T1000 (cell line): ENCODE results near the gene CHEK1.
"Not testable (repeated sequence)": the region's sequence is repeated elsewhere in the genome, so short reads cannot be mapped to it uniquely, and the experiment has no call there.

Source experiments
- DNase-seq: peaks from one replicate; lab custom pipeline; 2025; ENCODE audit warnings: mixed read lengths; lab: John Stamatoyannopoulos, UW

CHEK1 gene

GRCh38 chr11:125624756-125625213 lies at the start of gene CHEK1:
CHEK1 (plus strand) TSS chr11:125625163; CDS start chr11:125626769, 1,606 bp downstream.
- DNase-seq, result no peak

DNA sequence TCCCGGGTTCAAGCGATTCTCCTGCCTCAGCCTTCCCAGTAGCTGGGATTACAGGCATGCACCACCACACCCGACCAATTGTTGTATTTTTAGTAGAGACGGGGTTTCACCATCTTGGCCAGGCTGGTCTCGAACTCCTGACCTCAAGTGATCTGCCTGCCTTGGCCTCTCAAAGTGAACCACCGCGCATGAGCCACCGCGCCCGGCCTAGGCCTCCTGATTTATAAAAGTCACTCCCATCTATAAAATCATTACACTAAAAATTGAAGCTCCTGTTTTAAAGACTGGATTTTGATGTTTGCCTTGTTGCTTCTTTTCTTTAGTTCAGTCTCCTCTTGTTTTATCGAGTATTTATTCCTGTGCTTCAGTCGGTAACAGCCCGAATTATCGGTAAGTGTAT lies 47.8 kb upstream of the CHEK1 start:
- not testable (repeated sequence) for DNase-seq

GRCh38 chr11:125578783-125579182 lies 46.2 kb upstream of the CHEK1 start:
- DNase-seq, result no peak

DNA sequence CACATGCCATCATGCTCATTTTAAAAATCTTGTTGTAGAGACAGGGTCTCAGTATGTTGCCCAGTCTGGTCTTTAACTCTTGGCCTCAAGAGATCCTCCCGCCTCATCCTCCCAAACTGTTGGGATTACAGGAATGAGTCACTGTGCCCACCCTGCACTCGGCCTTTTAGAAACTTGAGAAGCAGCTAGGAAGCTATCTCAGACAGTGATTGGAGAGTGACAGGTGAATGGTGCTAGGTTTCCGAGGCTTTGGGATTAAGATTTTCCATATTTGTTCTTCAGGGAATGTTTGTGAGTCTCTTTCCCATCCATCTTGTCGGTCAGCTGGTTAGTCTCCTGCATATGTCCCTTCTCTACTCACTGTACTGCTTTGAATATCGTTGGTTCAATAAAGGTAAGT lies 45.2 kb upstream of the CHEK1 start:
- DNase-seq, result no peak

DNA sequence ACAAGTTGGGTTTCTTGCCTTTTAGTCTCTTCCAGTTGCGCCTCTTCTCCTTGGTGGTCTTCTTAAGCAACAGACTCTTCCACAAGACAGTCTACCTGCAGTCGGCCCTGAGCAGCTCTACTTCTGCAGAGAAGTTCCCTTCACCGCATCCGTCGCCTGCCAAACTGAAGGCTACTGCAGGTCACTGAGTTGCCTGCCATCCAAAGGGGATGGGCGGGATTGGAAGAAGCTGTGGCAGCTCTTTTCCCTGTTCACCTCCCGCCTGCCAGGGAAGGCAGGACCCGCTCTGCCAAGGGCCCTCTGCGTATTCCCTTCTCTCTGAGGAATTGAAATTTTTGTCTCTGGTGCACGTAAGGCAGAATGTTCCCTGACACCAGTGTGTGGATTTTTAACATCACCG lies 41.5 kb upstream of the CHEK1 start:
- DNase-seq, result no peak

DNA sequence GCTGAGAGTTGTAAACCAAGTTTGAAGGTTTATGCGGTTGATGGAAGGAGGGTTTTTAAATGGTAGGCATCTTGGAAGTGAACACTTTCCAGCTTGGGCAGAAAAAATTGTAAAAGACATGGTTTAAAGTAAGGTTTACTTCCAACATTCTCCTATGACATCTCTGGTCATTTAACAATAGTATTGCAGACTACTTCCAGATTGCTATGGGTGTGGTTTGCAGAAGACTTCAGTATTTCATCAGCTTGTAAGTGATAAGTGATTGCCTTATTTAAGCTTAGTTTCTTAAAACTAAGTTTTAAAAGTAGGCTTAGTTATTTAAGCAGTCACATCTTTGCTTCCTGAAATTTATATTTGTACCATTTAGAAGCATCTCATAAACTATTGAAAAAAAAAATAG lies 39.5 kb upstream of the CHEK1 start:
- no peak for DNase-seq

DNA sequence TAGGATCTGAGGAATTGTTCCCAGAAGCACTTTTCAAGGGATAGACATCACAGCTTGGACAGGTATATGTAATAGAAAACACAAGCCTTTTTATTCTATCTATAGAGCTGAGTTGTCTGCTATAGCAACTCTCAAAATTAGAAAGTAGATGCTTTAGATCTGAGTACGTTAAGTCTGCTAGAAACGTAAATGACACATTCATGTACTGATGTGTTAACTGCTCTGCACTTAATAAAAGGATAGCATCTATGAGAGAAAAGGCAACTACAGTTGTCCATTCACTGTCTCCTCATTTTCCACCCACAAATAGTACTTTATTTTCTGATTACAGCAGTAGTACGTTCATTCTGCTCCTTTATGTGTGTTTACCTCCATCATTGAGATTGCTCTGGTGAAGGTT lies 38.3 kb upstream of the CHEK1 start:
- no peak for DNase-seq

GRCh38 chr11:125587480-125587879 lies 37.5 kb upstream of the CHEK1 start:
- DNase-seq, result no peak

- DNase-seq, result no peak
These were observed 36.5 kb upstream of the CHEK1 start for GRCh38 chr11:125588505-125588904.

DNA sequence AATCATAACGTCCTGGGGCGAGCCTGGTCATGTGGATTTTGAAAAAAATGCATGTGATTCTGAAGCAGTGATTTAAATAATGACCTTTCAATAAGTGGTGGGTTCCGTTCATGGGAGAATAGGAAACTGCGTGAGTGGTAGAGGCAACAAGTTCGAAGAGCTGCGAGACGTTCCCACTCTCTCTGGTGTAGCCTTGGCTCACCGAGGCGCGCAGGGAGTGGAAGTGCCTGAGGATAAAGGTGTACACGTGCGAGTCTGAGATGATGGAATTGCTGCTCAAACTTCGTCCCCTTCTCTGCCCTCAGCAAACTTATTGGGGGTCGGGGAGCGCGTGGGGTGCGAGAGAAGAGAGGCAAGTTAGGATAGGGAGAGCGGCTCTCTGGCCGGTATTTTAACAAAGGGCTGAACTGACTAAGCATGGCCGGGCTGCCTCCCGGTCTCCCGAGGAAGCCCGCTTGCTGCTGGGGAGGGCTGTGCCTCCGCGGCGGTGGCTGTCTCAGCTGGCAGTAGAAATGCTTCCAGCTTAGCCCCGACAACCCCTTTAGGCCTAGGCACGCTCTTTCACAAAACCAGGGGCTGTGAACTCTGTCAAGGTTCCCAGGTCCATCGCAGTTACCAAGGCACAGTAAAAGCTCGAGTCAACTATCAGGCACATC lies 33.2 kb upstream of the CHEK1 start:
- peak; percentile 53 for DNase-seq

DNA sequence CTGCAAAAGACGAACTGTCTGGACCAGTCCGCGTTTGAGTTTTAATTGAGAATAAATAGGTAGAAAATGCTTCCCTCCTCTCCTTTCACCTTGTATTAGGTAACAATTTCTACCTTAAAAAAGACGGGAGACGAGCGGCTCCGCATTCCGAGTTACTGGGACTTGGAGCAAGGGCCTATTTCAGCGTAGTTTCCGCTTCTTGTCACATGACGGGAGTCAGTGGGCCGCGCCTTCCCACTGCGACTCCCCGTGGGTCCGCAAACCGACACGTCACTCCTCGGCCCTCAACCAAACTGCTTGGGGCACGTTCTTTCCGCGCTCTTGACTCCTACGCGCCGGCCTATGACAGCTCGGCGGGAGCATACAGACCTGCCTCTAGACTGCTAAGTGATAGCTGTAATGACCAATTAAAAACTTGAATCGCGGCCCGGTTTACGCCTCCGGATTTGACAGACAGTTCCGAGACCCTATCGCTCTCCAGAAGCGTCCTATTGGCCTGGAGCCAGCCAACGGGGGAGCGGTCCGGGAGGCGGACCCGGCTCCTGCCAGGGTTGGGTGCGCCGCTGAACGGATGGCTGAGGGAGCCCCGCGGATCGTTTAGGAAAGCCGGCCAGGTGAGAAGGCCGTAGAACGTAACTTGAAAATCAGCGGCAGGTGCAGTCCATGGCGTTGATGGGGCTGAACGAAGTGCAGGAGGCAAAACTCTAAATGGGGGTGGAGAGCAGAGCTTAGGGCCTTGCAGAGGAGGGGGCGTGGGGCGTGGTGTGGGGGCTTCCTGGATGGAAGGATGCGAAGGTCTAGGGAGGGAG lies 32.5 kb upstream of the CHEK1 start, which contains the start of gene STT3A:
TSS of gene STT3A (plus strand) at position 548 of the 809 bp plus-strand sequence. CDS start 3,064 bp downstream, outside the sequence.
- peak; percentile 94 for DNase-seq

DNA sequence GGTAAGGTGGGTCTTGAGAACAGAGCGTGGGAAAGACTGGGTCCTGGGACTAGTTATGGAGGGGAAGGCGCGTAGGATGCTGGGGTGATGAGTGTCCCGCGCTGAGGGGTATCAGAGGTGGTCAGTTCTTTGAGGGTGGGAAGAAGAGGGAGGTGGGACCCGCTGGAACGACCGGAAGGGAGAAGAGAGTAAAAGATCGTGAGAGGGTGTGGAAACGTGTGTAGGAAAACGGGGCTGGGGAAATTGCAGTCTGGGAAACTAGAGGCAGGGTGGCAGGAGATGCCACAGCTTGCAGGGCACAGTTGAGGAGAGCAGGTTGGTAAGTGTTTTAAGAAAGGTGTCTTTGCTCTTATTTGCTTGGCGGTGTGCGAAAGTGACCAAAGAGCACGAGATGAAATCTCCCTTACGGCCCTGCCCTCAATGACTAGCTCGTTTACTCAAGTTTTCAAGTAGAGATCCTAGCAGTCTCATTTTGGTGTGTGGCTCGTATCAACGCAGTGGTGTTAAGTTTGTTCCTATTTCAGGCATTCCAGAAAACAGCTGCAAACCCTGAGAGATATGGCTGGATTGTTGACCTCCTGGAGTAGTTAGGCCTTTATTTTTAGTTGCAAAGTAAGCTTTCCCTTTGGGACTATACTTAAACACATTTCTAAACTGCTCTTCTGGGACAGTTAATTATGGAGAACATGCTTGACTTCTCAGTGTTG lies 31.7 kb upstream of the CHEK1 start:
- DNase-seq, result no peak

GRCh38 chr11:125594958-125595357 lies 30.0 kb upstream of the CHEK1 start:
- DNase-seq, result no peak

DNA sequence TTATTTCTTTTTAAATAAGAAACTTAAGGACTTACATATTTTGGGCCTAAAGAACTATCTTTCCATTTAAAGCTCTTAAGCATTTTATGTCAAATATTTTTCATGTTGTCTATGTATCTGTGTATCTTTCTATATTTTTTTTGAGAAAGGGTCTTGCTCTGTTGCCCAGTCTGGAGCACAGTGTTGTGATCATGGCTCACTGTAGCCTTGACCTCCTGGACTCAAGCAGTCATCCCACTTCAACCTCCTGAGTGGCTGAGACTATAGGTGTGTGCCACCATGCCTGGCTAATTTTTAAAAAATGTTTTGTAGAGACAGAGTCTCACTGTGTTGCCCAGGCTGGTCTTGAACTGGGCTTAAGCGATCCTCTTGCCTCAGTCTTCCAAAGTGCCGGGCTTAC lies 24.3 kb upstream of the CHEK1 start:
- DNase-seq, result no peak

- no peak for DNase-seq
These were observed 21.8 kb upstream of the CHEK1 start for GRCh38 chr11:125603207-125603606.

DNA sequence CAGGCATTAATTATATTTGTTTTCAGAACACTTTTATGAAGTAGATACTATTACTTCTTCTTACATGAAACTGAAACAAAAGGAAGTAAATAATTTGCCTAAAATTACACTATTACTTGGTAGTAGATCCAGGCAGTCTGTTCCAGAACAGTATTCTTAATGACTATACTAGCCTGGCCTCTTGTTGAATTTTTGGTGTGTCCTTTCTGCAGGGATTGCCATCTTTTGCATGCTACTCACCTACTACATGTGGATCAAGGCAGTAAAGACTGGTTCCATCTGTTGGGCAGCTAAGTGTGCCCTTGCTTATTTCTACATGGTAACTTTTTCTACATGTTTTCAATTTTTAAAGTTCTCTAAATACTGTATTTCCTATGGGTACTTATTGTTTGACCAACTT lies 19.5 kb upstream of the CHEK1 start:
- no peak for DNase-seq

DNA sequence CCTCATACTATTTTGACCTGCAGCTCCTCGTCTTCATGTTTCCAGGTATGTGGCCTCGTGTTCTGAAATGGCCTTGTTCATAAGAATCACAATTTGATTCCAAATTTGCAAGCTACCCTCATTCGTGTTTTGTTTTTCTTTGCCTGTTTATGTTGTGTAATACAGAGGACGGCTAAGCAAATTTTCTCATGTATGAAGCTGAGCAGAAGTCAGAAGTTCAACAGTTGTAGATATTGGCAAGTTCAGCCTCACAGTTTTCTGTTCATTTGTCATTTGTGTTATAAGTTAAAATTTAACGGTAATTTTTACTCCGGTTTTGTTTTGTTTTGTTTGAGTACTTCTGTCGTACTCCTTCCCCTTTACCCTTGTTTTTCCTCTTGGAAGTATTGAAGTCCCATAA lies 15.4 kb upstream of the CHEK1 start:
- no peak for DNase-seq

- no peak for DNase-seq
These were observed 6.6 kb upstream of the CHEK1 start for GRCh38 chr11:125618383-125618782.

- no peak for DNase-seq
These were observed 3.0 kb upstream of the CHEK1 start for GRCh38 chr11:125621995-125622394.

- no peak for DNase-seq
These were observed 1.9 kb upstream of the CHEK1 start for GRCh38 chr11:125623064-125623463.

DNA sequence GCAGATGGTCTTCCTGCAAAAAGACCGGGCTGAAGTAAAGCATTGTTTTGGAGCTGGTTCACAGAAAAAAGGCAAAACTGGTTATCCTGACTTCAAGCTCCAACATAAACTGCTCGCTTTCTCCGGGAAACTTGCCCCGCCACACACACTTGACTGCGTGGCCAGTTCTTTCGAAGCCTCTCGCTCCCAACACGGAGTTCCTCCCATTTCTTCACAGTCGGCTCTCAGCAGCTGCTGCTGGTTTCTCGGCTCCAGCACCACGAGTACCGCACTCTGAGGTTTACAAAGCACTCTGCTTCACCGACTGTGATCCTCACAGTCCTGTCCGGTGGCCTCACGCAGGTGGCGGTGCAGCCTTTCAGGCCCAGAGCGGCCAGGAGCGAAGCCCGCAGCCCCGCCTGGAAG lies 264 bp downstream of the CHEK1 start:
- no peak for DNase-seq

DNA sequence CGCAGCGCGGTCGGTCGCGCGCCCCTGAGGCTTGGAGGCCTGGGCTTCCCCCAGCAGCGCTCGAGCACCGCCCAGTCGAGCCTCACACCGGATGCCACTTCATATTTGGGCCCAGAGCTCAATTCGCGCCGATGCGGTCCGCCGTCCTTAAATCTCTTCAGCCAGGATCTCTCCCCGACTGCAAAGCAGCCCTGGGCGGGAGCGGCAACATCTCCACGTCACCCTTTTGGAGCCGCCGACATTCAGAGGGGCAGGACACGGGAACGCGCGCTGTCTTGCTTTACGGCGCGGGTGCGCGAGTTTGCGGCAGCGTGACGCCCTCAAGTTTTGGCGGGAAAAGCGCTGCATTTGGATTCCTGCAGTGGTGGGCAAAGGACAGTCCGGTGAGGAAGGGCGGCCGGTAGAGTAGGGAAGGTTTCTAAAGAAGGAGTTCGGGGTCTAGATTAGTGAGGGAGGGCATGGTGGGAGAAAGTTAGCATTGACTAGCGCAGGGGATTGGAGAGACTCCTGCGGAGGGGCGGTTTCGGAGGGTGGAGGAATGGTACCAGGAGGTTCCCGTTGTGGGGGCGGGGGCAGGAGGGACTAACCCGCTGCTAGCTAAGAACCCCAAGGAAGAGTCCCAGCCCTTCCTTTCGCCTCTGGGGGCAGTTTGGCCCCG lies 796 bp downstream of the CHEK1 start:
- DNase-seq, result peak; percentile 80
